HG02884 (cell line): ENCODE measurements around the gene ATP13A2.

ENCODE experiments used
- ATAC-seq: cut with Tn5 transposase; IDR thresholded peaks from one replicate; pipeline ENCODE4 v1.9.1; 2021; ENCODE audit warnings: mild to moderate bottlenecking, moderate library complexity; ENCODE audit not compliant: unreplicated experiment

The ATP13A2 gene

GRCh38 chr1:17005365-17005740 is 6.4 kb downstream of the ATP13A2 start:
- ATAC-seq, result no peak

GRCh38 chr1:17004466-17005364 is 7.0 kb downstream of the ATP13A2 start:
- no peak for ATAC-seq

- ATAC-seq, result no peak
Observed at GRCh38 chr1:17002524-17002902, 9.2 kb downstream of the ATP13A2 start.

- no peak for ATAC-seq
Observed at GRCh38 chr1:17001760-17002523, 9.8 kb downstream of the ATP13A2 start.

- no peak for ATAC-seq
Observed at GRCh38 chr1:16999863-17000262, 11.9 kb downstream of the ATP13A2 start.

GRCh38 chr1:16998589-16998988 is 13.1 kb downstream of the ATP13A2 start:
- ATAC-seq, result no peak

GRCh38 chr1:16996845-16997244 is 14.9 kb downstream of the ATP13A2 start:
- ATAC-seq, result no peak

GRCh38 chr1:16993521-16994038 is 18.1 kb downstream of the ATP13A2 start:
- ATAC-seq, result no peak

- no peak for ATAC-seq
Observed at GRCh38 chr1:16992675-16993074, 19.1 kb downstream of the ATP13A2 start.

GRCh38 chr1:16992102-16992501 is 19.6 kb downstream of the ATP13A2 start:
- ATAC-seq, result no peak

GRCh38 chr1:16991571-16991970 is 20.2 kb downstream of the ATP13A2 start:
- ATAC-seq, result no peak

GRCh38 chr1:16989676-16990391 is 21.9 kb downstream of the ATP13A2 start:
- ATAC-seq, result no peak

GRCh38 chr1:16988210-16988609 is 23.5 kb downstream of the ATP13A2 start:
- ATAC-seq, result no peak

- ATAC-seq, result no peak
Observed at GRCh38 chr1:16986962-16987361, 24.8 kb downstream of the ATP13A2 start.

GRCh38 chr1:16986560-16986959 is 25.2 kb downstream of the ATP13A2 start:
- no peak for ATAC-seq

GRCh38 chr1:16986113-16986512 is 25.6 kb downstream of the ATP13A2 start:
- ATAC-seq, result no peak

- no peak for ATAC-seq
Observed at GRCh38 chr1:16984717-16985116, 27.0 kb downstream of the ATP13A2 start.

- ATAC-seq, result no peak
Observed at GRCh38 chr1:16983649-16984048, 28.1 kb downstream of the ATP13A2 start.

GRCh38 chr1:16982902-16983301 is 28.8 kb downstream of the ATP13A2 start:
- no peak for ATAC-seq

GRCh38 chr1:16981269-16981849 is 30.4 kb downstream of the ATP13A2 start:
- no peak for ATAC-seq
